Pancreas (tissue), 10 donors: Measurements from ENCODE around the gene SLC5A9. TPM values are rescaled to one million over a fixed set of nuclear protein-coding genes. Genes with fewer than 3 reads are reported as not detected.

Experiments used
- ATAC-seq, 4 donors: fragments of 200-7000 bp; cut with Tn5 transposase; one replicate each; pipeline versions ENCODE4 v1.8.0 to v1.9.1; 2020; ENCODE audit warnings: mild to moderate bottlenecking in 4 of 4, moderate library complexity in 4 of 4
- DNase-seq, 6 donors: peaks; one replicate each; pipeline ENCODE4 v3.0.0-alpha.2; 2020
- FAIRE-seq: peaks from 2 replicates; lab custom pipeline; 2012; peaks lifted over from hg19 to GRCh38; lab: Jason Lieb, UNC
- H3K27ac ChIP-seq, 4 donors: fragments of 200-600 bp; sonication (generic); 1 replicate in 3 of 4; 2 replicates in 1 of 4; pipeline versions ENCODE4 v1.5.0 to v1.8.0; 2020
- H3K27me3 ChIP-seq, 4 donors: fragments of 200-600 bp; one replicate each; pipeline ENCODE4 v1.8.0; 2021
- H3K36me3 ChIP-seq, 3 donors: fragments of 200-600 bp; sonication (generic) in 1 of 3; one replicate each; pipeline versions ENCODE4 v1.5.0 to v1.8.0; 2020 to 2021
- H3K4me1 ChIP-seq, 3 donors: fragments of 200-600 bp; one replicate each; pipeline ENCODE4 v1.8.0; 2021
- H3K4me3 ChIP-seq, 4 donors: fragments of 200-600 bp; sonication (generic) in 2 of 4; one replicate each; pipeline versions ENCODE4 v1.5.0 to v1.8.0; 2020 to 2021
- H3K9me3 ChIP-seq, 4 donors: fragments of 200-600 bp; one replicate each; pipeline ENCODE4 v1.8.0; 2021
- CTCF ChIP-seq, 4 donors: fragments of 200-600 bp; sonication (generic) in 3 of 4; IDR thresholded peaks; one replicate each; pipeline versions ENCODE4 v1.5.0 to v1.8.0; 2021; ENCODE audit warnings: antibody characterized with exemption in 4 of 4
- WGBS, 2 donors: extraction: QIAGEN DNeasy Blood & Tissue Kit; methylation state at CpG; one replicate each; pipeline ENCODE4 v1.1.7; 2013; 5-methylcytosine and 5-hydroxymethylcytosine counted together
- intact Hi-C, 3 donors: fragments of 100-400 bp; cut with DNase I; formaldehyde crosslinking; loops; one replicate each; pipeline versions ENCODE4 v1.11.1 to v1.14.2; 2022
- polyA plus RNA-seq, 2 donors: library from polyadenylated mRNA; stranded (reverse); fragments of 200-250 nt; gene quantifications; one replicate each; pipeline ENCODE4 v1.2.3, GENCODE V29; 2013
- total RNA-seq, 6 donors: library from RNA; stranded (reverse); fragmentation: NEBNext Ultra II Directional in 4 of 6; extraction: Animal tissue kit (Norgen Biotek cat#: 25700) in 4 of 6; gene quantifications; one replicate each; pipeline versions ENCODE4 v1.2.1 to v1.2.4, GENCODE V29; 2021 to 2023
- donor health status: healthy with polysubstance abuse.
- donor health status: DM: no; HTN: no; CAD: no; lungs with moderate emphysema.
- donor health status: DM: no; HTN: no; CAD: no.
- donor health status: control.
- donor health status: control.
- donor health status: Bipolar disorder and iron deficiency.
- donor health status: DM: yes; HTN: yes; CAD: no.
- donor health status: DM: no; HTN: no; CAD: no.
- donor health status: DM: no; HTN: no; CAD: no.
- donor health status: DM: yes; HTN: yes; CAD: no.

The SLC5A9 gene
- total and polyA plus RNA-seq, 8 donors: 1.4 to 20.9 (median 4.6) TPM

GRCh38 chr1:48227165-48228013 lies 4.9 kb downstream of the SLC5A9 start:
- no peak overlapping the region for H3K4me3 ChIP-seq
- intact Hi-C loops: no loop called here
- no peaks in the 10 kb centered on the region for H3K9me3 ChIP-seq
- DNase-seq (no peak), ATAC-seq (no peak), FAIRE-seq (no peak)
- H3K4me1 ChIP-seq: no peaks in the 10 kb centered on the region
- WGBS, 2 donors: 81 to 85% methylated on average over 10 of the region's 10 CpGs
- H3K27ac ChIP-seq: no peak overlapping the region
- H3K27me3 ChIP-seq: no peaks in the 10 kb centered on the region
- no peak for TF ChIP-seq CTCF (IDR thresholded peaks at IDR 0.05)
- no peaks in the 10 kb centered on the region for H3K36me3 ChIP-seq

- 54 to 64% methylated on average over 5 of the region's 5 CpGs for WGBS, 2 donors
- H3K27ac ChIP-seq: no peak overlapping the region
- H3K27me3 ChIP-seq: no peaks in the 10 kb centered on the region
- TF ChIP-seq CTCF (IDR thresholded peaks at IDR 0.05): no peak
- no peaks in the 10 kb centered on the region for H3K9me3 ChIP-seq
- ATAC-seq (peak in 1 of 4 donors; percentile 31), DNase-seq (no peak), FAIRE-seq (no peak)
- no peaks in the 10 kb centered on the region for H3K4me1 ChIP-seq
- H3K36me3 ChIP-seq: no peaks in the 10 kb centered on the region
- no peak overlapping the region for H3K4me3 ChIP-seq
- intact Hi-C loops: no loop called here
Observed at GRCh38 chr1:48228156-48228555, 5.6 kb downstream of the SLC5A9 start.

- Histone ChIP-seq H3K4me1 (no peaks in the 10 kb centered on the region), H3K27me3 (no peaks in the 10 kb centered on the region), H3K36me3 (no peaks in the 10 kb centered on the region), H3K9me3 (no peaks in the 10 kb centered on the region), H3K4me3 (no peak overlapping the region), H3K27ac (no peak overlapping the region)
- no peak for TF ChIP-seq CTCF (IDR thresholded peaks at IDR 0.05)
- FAIRE-seq: no peak
- no peak for DNase-seq
- 77 to 87% methylated on average over 6 of the region's 6 CpGs for WGBS, 2 donors
- ATAC-seq: peak in 1 of 4 donors; percentile 41
- intact Hi-C loops: no loop called here
Observed at GRCh38 chr1:48229317-48229716, 6.8 kb downstream of the SLC5A9 start.

GRCh38 chr1:48230236-48230635 lies 7.7 kb downstream of the SLC5A9 start:
- FAIRE-seq (no peak), ATAC-seq (no peak), DNase-seq (no peak)
- Histone ChIP-seq H3K27me3 (no peaks in the 10 kb centered on the region), H3K9me3 (no peaks in the 10 kb centered on the region), H3K36me3 (no peaks in the 10 kb centered on the region), H3K27ac (no peak overlapping the region), H3K4me1 (no peaks in the 10 kb centered on the region), H3K4me3 (no peak overlapping the region)
- WGBS, 2 donors: 75 to 84% methylated on average over 4 of the region's 4 CpGs
- intact Hi-C loops: no loop called here
- TF ChIP-seq CTCF (IDR thresholded peaks at IDR 0.05): no peak

DNA sequence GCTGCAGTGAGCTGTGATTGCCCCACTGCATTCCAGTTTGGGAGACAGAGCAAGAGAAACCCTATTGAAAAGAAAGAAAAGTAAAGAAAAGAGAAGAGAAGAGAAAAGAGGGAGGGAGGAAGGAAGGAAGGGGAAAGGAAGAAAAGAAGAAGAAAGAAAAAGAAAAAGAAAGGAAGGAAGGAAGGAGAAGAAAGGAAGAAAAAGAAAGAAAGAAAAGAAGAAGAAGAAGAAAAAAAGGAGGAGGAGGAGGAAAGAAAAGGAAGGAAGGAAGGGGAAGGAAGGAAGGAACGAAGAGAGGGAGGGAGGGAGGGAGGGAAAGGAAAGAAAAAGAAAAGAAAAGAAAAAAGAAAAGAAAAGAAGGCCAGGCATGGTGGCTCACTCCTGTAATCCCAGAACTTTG lies 10.2 kb downstream of the SLC5A9 start:
- WGBS, 2 donors: 69 to 92% methylated on average over 1 of the region's 1 CpG
- Histone ChIP-seq H3K4me1 (no peaks in the 10 kb centered on the region), H3K4me3 (no peak overlapping the region), H3K27ac (no peak overlapping the region), H3K9me3 (no peaks in the 10 kb centered on the region), H3K36me3 (no peaks in the 10 kb centered on the region), H3K27me3 (no peaks in the 10 kb centered on the region)
- no peak for DNase-seq
- no peak for ATAC-seq
- intact Hi-C loops: no loop called here
- TF ChIP-seq CTCF (IDR thresholded peaks at IDR 0.05): no peak
- FAIRE-seq: no peak
